22Rv1 (cell line): ENCODE measurements around the gene TWIST2.

Experiments used
- ZFX ChIP-seq: fragments of 450-650 bp; IDR thresholded peaks from 2 replicates; pipeline ENCODE4 v1.6.1; 2017; ENCODE audit warnings: antibody characterized with exemption, borderline replicate concordance
- TF ChIP-seq, protein P1 (sequence below): fragments of 450-650 bp; IDR thresholded peaks from 2 replicates; pipeline ENCODE4 v1.5.1; 2017; ENCODE audit warnings: mild to moderate bottlenecking

DNA sequence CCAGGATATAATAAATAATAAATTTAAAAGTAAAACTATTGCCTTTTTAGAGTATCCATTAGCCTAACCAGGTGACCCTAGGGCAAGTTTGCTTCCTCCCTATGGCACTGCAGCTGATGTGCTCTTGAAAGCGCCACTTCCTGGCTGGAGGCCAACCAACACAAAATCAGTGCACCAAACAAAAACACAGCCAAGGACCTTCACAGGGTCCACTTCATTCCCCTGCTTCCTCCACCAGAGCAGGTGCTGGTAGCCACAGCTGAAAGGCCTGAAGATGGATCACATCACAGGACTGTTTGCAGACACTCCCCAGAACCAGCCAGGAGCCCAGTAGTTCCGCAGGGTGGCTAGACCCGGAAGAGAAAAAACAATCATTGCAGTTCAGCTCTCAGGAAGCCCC lies 108.8 kb downstream of the TWIST2 start:
- TF ChIP-seq, protein P1, sequence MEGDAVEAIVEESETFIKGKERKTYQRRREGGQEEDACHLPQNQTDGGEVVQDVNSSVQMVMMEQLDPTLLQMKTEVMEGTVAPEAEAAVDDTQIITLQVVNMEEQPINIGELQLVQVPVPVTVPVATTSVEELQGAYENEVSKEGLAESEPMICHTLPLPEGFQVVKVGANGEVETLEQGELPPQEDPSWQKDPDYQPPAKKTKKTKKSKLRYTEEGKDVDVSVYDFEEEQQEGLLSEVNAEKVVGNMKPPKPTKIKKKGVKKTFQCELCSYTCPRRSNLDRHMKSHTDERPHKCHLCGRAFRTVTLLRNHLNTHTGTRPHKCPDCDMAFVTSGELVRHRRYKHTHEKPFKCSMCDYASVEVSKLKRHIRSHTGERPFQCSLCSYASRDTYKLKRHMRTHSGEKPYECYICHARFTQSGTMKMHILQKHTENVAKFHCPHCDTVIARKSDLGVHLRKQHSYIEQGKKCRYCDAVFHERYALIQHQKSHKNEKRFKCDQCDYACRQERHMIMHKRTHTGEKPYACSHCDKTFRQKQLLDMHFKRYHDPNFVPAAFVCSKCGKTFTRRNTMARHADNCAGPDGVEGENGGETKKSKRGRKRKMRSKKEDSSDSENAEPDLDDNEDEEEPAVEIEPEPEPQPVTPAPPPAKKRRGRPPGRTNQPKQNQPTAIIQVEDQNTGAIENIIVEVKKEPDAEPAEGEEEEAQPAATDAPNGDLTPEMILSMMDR: no peak
- no peak for TF ChIP-seq ZFX
